Measurements from ENCODE around the gene NFATC1. TPM values are rescaled to one million over a fixed set of nuclear protein-coding genes. Genes with fewer than 3 reads are reported as not detected.
"Not testable (repeated sequence)": the region's sequence is repeated elsewhere in the genome, so short reads cannot be mapped to it uniquely, and the experiment has no call there.

The NFATC1 gene
- total RNA-seq, 1 donor from 2014 or later, result 16.6 TPM

DNA sequence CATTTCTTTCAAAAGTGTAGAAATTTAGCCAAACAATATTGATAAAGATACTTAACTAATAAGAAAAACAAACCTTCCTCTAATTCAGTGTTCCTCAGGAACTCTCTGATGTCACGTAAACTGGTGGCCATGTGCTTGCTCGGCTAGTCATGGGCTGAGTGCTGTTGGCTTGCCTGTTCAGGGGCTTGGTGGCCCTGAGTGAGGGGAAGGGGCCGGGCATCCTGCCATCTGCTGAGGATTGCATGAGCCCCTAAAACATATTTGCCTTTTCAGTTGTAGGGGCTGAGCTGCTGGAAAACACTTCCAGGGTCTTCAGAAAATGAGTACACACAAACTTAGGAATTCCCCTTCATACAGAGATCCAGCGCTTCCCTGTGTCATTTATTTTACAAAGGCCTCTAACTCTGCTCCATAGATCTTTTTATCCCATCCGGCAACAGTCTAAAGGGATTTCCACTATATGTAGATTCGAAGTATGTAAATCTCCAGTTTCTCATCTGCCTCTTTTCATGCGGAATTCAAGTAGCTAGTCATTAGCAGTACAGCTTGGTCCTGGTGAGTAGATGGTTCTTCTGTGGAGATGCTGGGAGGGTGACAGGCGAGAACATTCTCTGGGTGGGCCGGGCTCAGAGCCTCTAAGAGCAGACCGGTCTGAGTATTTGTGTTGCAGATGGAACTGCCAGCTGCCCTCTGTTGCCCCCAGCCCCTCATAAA, 20.1 kb upstream of the NFATC1 start:
- Histone ChIP-seq H3K9me3 (no peaks in the 10 kb centered on the region), H3K27ac (no peak overlapping the region), H3K4me3 (no peak overlapping the region), H3K36me3 (peaks cover 24% of the 10 kb centered on the region), H3K27me3 (no peaks in the 10 kb centered on the region), H3K4me1 (peaks cover 3% of the 10 kb centered on the region)
- ATAC-seq (no peak), DNase-seq (no peak)
- TF ChIP-seq, protein P1, sequence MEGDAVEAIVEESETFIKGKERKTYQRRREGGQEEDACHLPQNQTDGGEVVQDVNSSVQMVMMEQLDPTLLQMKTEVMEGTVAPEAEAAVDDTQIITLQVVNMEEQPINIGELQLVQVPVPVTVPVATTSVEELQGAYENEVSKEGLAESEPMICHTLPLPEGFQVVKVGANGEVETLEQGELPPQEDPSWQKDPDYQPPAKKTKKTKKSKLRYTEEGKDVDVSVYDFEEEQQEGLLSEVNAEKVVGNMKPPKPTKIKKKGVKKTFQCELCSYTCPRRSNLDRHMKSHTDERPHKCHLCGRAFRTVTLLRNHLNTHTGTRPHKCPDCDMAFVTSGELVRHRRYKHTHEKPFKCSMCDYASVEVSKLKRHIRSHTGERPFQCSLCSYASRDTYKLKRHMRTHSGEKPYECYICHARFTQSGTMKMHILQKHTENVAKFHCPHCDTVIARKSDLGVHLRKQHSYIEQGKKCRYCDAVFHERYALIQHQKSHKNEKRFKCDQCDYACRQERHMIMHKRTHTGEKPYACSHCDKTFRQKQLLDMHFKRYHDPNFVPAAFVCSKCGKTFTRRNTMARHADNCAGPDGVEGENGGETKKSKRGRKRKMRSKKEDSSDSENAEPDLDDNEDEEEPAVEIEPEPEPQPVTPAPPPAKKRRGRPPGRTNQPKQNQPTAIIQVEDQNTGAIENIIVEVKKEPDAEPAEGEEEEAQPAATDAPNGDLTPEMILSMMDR (IDR thresholded peaks at IDR 0.05), result no peak
- intact Hi-C loops (cut with DNase I), result no loop called here

DNA sequence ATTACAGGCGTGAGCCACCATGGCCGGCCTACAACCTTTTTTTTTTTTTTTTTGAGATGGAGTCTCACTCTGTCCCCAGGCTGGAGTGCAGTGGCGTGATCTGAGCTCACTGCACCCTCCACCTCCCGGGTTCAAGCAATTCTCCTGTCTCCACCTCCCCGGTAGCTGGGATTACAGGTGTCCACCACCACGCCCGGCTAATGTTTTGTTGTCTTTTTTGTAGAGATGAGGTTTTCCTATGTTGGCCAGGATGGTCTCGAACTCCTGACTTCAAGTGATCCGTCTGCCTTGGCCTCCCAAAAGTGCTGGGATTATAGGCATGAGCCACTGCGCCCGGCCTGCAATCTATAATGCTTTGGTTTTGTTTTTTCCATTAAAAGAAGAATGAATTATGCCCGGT, 19.1 kb upstream of the NFATC1 start:
- DNase-seq, result not testable (repeated sequence)

DNA sequence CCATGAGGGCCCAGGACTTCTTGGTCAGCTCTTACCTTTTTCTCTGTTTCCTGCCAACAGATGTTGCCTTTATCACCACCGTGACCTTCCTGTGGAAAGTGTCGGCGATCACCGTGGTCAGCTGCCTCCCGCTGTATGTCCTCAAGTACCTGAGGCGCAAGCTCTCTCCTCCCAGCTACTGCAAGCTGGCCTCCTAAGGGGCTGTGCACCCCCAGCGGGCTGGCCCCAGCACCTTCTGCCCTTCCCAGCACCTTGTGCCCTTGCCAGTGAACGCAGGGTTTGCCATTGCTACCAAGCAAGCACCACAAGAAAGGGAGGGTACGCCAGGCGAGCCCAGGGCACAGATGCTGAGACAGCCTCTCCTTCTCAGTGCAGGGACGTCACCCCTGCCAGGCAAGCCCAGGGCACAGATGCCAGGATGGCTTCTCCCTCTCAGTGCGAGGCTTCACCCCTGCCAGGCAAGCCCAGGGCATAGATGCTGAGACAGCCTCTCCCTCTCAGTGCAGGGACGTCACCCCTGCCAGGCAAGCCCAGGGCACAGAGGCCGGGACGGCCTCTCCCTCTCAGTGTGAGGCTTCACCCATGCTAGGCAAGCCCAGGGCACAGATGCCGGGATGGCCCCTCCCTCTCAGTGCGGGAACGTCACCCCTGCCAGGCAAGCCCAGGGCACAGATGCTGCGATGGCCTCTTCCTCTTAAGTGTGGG, 18.4 kb upstream of the NFATC1 start:
- DNase-seq (peak; percentile 61), ATAC-seq (no peak)
- Histone ChIP-seq H3K4me3 (no peak overlapping the region), H3K27me3 (no peaks in the 10 kb centered on the region), H3K27ac (no peak overlapping the region), H3K9me3 (no peaks in the 10 kb centered on the region), H3K36me3 (peaks cover 24% of the 10 kb centered on the region), H3K4me1 (peaks cover 3% of the 10 kb centered on the region)
- intact Hi-C loops (cut with DNase I), result no loop called here
- TF ChIP-seq, protein P1 (IDR thresholded peaks at IDR 0.05), result no peak

More for the DNA sequence above, 19.1 kb upstream of the NFATC1 start:
- ATAC-seq; H3K27ac ChIP-seq; H3K27me3 ChIP-seq; H3K9me3 ChIP-seq; H3K4me1 ChIP-seq; H3K4me3 ChIP-seq; intact Hi-C loops (cut with DNase I): not testable (repeated sequence)
- peaks cover 24% of the 10 kb centered on the region for H3K36me3 ChIP-seq

DNA sequence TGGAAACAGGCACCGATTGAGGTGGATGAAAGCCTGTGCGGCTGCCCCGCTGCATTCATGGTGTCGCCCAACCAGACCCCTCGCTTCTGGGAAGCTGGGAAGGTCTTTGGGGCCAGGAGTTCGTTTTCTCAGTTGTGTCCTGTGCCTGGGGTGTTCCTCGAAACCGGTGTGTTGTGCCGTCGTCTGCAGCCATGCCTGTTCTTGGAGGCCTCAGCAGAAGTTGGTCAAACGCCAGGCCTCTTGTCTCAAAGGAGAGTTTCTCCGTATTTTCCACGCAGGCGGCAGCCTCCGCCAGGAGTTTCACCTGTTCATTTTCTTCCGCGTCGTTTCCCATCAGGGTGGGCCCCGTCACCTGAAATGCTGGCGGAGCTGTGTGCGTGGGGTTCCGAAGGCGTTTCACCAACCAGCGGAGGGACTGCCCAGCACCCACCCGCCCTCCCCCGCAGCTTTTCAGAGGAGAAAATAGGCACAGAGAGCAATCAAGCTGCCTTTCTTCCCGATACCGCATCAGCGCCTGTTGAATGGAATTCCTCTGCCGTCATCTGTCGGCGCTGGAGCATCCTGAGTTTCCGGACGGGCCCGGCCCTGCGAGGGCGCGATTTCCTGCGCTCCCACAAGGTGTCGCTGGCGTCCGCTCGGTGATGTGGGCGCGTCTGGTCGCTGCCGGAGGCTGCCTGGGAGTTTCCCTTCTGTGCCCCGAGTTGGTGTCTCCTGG, 17.0 kb upstream of the NFATC1 start:
- H3K27me3 ChIP-seq, result no peaks in the 10 kb centered on the region
- intact Hi-C loops (cut with DNase I), result no loop called here
- H3K36me3 ChIP-seq, result peaks cover 24% of the 10 kb centered on the region
- no peaks in the 10 kb centered on the region for H3K9me3 ChIP-seq
- DNase-seq, result peak; percentile 88
- peaks cover 3% of the 10 kb centered on the region for H3K4me1 ChIP-seq
- peak; percentile 89 for ATAC-seq
- TF ChIP-seq, protein P1 (IDR thresholded peaks at IDR 0.05), result peak; percentile 95
- no peak overlapping the region for H3K4me3 ChIP-seq
- no peak overlapping the region for H3K27ac ChIP-seq

DNA sequence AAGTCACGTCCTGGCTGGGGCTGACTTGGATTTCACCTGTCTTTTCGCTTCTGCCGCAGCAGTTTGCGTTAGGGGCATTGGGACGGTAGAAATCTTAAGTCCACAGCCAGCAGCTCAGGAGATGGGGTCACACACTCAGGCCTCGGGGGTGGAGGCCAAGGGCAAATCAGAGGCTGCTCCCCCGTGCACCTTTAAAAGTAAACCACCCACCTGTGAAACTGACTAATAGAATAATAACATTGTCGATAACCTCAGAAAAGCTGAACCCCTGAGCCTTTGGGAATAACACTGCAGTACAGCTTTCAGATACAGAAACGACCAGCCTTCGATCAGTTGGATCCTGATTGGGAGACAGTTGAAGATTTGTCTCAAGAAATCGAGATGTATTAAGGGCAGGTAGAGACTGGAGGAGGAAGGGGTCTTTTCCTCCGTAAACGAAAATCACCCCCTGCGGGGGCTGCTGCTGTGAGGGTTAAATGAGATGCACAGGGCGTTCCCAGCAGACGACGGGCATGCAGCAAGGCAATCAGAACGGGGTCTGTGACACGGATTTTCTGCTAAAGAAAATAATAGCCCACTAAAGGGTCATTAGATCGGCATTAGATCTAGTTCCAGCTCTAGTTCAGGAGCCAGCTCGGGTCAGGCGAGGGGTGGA, 16.4 kb upstream of the NFATC1 start:
- Histone ChIP-seq H3K4me1 (peaks cover 3% of the 10 kb centered on the region), H3K27me3 (no peaks in the 10 kb centered on the region), H3K4me3 (no peak overlapping the region), H3K27ac (no peak overlapping the region), H3K9me3 (no peaks in the 10 kb centered on the region), H3K36me3 (peaks cover 24% of the 10 kb centered on the region)
- TF ChIP-seq, protein P1 (IDR thresholded peaks at IDR 0.05), result no peak
- ATAC-seq (no peak), DNase-seq (no peak)
- intact Hi-C loops (cut with DNase I), result no loop called here
